NAMALWA (cell line): ENCODE data around the gene ST6GAL1.
A peak's percentile ranks its signal among the peaks of the same experiment; 100 is the strongest.
"Not testable (repeated sequence)": the region's sequence is repeated elsewhere in the genome, so short reads cannot be mapped to it uniquely, and the experiment has no call there.

Source experiments
- DNase-seq: peaks from one replicate; pipeline ENCODE4 v3.0.0-alpha.2; 2015; ENCODE audit warnings: low spot score

The ST6GAL1 gene

DNA sequence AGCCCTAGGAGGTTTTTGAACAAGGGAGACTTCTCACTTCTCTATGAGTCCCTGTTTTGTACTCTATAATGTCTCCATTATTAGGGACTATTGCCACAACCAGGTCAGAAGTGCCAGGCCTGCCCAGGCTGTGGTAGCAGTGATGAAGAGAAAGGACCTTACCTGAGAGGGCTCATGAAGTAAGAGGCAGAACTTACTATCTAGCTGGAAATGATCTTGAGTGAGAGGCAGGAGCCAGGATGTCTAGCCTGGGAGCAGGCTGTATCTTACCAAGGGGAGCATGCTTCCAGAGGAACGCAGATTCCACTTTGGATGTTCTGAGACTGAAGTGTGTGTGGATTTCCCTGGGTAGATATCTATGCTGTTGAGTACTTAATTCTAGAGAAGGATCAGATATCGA lies 115.7 kb downstream of the ST6GAL1 start:
- DNase-seq, result no peak

DNA sequence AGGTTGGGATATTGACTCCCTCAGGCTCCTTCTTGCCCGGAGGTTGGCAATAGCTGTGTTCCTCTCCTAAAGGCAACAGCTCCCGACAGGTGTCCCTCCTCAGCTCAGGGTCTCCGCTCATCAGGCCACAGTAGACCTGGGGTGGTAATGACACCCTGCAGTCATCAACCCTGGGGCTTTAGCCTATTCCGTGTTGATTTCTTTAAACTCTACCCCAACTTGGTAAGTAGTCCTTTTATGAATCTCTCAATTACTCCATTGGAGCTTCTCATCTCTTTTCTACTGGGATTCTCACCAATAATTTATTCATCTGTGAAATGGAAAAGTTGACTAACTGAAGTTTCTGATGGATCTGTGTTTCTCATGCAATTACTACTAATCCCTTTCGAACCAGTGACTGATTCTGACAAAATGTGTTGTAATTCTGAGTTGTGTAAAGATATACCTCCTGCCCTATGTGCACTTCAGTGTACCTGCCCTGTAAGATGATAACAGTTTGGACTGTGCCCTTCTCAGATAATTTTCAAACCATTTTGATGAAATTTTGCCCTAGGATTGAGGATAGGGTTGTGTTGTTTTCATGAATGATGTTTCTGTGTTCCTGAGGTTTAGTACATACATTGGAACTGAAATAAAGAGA lies 119.3 kb downstream of the ST6GAL1 start:
- no peak for DNase-seq

DNA sequence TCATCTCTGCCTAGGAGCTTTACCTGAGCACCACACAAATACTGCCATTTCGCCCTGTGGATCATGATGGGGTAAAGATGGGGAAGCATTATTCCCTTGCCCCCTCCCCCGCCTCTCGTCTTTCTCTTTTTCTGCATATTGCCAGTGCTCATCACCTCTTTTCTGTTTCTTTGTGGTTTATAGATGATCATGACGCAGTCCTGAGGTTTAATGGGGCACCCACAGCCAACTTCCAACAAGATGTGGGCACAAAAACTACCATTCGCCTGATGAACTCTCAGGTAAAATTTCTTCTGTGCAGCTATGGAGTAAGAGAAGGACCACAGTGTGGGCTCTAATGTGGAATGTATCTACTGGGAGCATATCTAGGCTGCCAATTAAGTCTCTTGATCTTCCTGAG lies 120.7 kb downstream of the ST6GAL1 start:
- DNase-seq, result no peak

DNA sequence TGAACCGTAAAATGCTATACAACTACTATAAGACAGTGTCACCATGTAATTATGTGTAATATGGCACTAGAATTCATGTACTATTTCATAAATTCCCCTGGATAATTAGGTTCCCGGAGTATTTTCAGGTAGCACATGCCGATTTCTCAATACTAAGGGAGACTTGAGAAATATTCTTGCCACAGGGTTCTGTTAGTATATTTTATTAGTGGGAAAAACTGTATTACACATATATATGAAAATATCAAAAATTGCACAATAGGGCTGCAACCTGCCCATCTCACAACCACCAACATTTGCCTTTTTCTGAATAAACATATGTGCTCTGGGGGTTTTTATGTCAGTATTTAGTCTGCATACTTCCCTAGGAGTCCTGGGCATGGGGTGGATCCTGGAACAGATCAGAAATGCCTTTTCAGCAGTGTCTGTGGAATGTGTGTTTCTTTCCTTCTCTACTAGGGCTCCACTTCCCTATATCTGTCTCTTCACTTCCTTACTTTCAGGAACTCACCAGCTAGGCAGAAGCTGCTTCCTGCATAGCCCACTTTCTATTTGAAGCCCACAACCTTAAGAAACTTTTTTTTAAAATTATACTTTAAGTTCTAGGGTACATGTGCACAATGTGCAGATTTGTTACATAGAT lies 121.5 kb downstream of the ST6GAL1 start:
- no peak for DNase-seq

DNA sequence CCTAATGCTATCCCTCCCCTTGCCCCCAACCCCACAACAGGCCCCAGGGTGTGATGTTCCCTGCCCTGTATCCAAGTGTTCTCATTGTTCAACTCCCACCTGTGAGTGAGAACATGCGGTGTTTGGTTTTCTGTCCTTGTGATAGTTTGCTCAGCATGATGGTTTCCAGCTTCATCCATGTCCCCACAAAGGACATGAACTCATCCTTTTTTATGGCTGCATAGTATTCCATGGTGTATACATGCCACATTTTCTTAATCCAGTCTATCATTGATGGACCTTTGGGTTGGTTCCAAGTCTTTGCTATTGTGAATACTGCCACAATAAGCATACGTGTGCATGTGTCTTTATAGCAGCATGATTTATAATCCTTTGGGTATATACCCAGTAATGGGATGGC lies 122.1 kb downstream of the ST6GAL1 start:
- not testable (repeated sequence) for DNase-seq

DNA sequence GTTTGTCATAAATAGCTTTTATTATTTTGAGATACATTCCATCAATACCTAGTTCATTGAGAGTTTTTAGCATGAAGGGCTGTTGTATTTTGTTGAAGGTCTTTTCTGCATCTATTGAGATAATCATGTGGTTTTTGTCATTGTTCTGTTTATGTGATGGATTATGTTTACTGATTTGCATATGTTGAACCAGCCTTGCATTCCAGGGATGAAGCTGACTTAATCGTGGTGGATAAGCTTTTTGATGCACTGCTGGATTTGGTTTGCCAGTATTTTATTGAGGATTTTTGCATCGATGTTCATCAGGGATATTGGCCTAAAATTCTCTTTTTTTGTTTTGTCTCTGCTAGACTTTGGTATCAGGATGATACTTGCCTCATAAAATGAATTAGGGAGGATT lies 124.1 kb downstream of the ST6GAL1 start:
- not testable (repeated sequence) for DNase-seq

DNA sequence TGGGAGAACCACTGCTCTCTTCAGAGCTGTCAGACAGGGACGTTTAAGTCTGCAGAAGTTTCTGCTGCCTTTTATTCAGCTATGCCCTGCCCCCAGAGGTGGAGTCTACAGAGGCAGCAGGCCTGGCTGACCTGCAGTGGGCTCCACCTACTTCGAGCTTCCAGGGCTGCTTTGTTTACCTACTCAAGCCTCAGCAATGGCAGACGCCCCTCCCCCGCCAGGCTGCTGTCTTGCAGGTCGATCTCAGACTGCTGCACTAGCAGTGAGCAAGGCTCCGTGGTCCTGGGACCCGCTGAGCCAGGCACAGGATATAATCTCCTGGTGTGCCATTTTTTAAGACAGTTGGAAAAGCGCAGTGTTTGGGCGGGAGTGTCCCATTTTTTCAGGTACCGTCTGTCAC lies 127.5 kb downstream of the ST6GAL1 start:
- DNase-seq, result not testable (repeated sequence)

DNA sequence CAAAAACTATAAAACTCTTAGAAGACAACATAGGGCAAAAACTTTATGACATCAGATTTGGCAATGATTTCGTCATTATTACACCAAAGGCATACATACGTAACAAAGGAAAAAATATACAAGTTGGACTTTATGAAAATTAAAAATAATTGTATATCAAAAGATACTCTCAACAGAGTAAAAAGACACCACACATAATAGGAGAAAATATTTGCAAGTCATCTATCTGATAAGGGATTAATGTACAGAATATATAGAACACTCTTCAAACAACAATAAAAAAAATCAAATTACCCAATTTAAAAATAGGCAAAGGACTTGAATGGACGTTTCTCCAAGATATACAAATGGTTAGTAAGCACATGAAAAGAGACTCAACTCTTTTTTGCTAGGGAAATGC lies 131.4 kb downstream of the ST6GAL1 start:
- no peak for DNase-seq

DNA sequence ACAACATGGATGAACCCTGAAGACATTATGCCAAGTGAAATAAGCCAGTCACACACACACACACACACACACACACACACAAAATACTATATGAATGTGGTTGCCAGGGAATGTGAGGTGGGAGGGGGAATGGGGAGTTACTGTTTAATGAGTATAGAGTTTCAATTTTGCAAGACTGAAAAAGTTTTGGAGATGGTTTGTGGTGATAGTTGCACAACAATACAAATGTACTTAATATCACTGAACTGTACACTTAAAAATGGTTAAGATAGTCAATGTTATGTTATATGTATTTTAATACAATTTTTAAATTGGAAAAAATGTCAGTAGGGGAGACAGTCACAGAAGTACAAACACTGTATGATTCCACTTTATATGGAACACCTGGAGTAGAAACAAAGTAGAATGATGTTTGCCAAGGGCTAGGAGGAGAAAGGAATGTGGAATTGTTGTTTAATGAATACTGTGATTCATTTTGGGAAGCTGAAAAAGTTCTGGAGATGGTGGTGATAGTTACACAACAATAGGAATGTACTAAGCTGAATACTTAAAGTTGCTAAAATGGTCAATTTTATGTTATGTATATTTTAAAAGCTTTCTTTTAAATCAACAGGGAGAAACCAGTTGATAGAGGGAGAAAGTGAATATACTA lies 132.3 kb downstream of the ST6GAL1 start:
- no peak for DNase-seq

DNA sequence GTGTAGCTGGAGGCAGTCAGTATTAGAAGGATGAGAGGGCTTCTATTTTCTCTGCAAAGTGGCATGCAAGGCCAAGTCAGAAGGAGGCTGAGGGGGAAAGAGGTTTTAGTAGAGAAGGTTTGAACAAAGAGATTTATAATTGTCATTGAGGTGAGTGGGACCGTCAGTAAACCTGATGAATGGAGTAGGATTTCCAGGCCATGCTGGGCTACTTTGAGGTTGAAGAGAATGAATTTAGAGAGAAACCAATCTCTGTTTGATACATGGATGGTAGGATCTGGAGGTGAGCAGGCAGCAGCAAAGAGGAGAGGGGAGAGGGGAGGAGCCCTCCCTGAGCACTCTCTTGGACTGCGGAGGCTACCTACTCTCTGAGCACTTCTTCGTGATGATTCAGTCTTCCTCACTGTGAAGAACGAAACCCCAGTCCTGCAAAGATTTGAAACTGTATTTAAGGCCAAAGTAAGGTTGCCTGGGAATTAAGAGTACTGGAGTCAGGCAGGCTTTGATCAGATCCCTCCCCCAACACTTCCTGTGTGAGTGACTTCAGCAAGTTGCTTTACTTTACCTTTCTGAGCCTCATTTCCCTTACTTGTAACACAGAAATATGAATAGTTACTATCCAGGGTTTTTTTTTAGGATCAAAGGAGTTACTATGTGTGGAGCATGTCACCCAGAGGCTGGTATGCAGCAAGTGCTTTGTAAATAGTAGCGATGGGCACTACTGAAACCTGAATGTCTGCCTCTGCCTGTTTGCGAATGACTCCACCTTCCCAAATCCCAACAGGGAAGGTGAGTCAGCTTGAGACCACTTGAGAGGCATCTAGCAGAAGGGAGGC lies 133.2 kb downstream of the ST6GAL1 start:
- peak; percentile 48 for DNase-seq

DNA sequence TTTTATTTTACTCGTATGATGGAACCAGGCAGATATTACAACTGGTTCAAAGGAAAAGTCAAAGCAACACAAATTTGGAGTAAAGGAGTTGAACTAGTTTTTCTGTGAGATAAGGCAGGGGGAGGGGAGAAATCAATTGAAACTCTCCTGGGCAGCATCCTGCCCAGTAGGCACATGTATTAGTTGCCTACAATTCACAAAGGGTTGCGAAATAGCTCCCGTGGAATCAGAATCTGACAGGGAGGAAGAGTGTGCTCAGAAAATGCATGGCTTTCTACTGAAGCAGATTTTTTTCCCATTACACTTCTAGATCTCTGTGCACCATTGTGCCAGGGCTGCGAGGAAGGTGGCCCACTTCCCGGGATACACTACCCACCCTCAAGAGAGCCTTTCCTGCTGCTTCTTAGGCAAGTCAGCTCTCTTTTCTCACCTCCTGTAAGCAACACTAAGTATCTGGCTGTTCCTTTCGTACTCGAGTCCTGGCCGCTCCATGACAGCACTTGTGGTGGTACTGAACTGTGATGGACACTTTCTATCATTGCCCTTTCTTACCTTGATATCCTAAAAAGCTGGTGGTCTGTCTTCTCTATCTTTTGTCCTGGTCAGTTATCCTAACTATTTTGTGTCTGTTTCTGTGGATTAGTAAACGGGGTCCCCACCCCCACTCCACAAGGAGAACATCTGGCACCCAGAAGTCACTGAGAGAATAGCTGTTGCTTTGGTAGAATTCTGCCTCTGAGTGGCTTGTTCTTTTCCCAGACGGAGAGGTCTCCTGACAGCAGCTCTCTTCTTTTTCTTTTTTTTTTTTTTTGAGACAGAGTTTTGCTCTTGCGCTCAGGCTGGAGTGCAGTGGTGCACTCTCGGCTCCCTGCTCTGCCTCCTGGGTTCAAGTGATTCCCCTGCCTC lies 134.1 kb downstream of the ST6GAL1 start:
- DNase-seq, result peak; percentile 64

DNA sequence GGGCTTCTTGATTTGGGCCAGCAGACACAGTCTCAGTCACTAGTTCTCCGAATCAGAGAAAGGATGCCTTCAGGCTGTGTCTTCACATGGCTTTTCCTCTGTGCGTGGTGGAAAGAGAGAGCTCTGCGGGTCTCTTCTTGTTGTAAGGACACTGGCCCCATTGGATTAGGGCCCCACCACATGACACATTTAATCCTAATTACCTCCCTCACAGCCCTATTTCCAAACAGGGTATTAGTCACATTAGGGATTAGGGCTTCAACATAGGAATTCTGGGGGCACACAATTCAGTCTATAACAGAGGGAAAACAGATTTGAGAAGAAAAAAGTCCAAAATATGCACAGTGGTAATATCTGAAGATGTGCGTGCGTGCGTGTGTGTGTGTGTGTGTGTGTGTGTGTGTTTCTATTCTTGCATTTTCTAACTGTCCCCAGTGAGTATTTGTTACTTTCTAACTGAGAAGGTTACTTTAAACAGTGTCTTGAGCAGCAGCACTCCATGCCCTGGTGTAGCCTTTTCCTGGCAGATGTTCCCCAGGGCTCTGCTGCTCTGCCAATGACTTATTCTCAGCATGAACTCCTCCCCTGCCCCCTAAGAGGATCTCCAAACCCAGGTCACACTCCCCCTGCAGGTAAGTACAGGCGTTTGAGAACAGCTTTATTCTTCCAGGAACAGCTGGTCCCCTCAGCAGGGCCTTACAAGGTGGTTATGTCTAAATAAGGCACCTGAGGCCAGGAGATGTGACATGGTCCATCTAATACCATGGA lies 136.1 kb downstream of the ST6GAL1 start:
- DNase-seq, result peak; percentile 92

DNA sequence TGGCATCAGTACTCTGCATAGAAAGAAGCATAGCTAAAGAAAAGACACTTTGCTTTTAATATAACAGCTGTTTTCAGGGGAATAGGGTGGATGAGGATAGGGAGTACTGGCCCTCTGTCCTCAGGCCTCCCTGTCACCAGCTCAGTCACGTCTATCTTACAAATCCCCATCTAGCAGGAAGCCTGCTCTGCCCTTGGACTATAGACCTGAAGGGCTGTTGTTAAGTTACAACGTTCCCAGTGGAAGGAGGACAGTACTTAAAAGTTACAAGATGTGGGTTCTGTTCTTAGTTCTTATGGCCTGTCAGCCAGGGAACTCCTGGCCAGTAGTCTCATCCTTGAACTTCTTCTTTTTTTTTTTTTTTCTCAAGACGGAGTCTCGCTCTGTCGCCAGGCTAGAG lies 138.5 kb downstream of the ST6GAL1 start:
- no peak for DNase-seq

DNA sequence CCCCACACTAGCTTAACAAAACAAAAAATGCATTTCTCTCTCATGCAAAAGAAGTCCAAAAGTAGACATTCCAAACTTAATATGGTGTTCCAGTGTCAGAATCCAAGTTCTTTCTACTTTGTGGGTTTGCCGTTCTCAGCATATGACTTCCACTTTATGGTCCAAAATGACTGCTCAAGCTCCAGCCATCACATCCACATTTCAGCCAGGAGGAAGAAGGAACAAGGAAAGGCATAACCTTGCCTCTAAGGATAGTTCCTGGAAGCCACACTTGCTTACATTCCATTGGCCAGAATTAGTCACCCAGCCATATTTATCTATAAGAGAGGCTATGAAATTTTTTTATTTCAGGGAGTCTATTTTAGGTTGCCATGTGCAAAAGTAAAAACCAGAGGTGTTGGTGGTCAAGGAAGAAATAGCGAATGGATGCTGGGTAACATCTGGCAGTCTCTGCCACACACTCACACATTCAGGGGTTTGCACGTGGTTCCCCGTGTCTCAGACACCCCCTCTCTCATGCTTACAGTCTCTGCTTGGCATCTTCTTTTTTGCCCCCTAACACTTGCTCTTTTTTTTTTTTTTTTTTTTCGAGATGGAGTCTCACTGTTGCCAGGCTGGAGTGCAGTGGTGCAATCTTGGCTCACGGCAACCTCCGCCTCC lies 139.7 kb downstream of the ST6GAL1 start:
- DNase-seq, result no peak

DNA sequence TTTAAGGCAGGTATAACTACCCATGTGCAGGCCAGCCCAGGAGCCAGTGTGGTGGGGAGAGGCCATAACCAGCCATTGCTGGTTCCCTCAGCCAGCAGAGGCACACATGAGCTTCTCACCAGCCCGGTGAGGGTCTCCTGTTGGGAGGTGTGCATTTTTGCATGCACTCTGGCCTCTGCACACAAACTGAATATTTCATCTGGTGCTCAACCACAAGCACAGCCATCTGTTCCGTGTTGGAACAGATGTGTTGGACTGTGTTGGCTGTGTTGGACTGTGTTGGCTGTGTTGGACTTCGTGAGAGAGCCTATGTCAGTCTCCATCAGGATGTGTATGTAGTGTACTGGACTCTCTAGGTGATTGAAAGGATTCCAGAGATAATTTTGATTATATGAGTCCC lies 141.8 kb downstream of the ST6GAL1 start:
- peak; percentile 76 for DNase-seq

DNA sequence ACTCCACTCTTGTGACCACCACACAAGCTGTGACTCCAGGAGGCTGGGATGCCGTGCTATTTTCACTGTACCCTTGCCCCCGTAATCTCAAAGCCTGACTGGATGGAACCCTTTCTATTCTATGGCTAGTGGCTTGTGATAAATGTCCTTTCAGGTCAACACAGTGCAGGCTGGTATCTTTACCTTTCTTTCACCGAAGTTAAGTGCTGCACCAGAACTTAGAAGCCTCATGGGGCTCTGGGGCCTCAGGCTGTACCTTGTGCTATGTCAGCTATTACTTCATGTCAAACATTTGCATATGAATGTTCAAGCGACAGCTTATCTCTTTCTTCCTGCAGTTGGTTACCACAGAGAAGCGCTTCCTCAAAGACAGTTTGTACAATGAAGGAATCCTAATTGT lies 142.2 kb downstream of the ST6GAL1 start:
- DNase-seq, result peak; percentile 72

DNA sequence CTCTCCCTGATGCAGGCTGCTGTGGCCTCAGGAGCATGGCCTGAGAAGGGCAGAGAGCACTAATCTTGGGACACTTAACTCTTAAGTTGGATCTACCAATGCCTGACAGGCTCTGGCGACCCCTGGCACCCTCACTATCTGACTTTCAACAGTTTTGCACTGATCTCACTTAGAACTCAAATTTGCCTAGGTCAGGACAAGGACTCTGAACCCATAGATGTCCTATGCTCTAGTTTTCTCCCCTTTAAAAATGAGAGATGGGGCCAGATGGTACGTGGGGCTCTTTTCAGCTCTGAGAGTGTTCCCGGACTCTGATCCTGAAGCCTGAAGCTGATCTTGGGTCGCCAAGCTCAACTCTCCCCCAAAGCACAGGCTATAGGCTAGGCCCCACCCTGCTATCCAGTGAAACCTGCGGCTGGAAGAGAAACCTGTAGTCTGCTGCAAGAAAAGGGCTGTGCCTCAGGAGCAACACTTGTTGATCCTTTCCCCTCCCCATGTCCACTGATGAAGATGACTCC lies 143.3 kb downstream of the ST6GAL1 start:
- no peak for DNase-seq

DNA sequence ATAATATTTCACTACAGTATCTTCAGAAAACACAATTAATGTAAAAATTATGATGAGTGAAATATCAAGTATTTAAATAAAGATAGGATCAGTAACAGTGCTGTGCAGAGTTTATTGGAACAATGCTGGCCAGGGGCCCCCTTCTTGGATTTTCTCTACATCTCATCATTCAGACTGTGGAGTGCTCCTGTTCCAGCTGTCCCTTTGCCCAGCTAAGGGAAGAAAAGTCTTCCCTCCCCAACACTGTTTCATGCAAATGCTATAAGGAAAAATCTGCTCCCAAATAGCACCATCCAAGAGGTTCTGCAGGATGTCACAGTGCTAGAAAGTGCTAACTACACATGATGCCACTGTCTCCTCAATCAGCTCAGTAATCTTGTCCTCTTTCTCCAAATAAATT lies 144.5 kb downstream of the ST6GAL1 start:
- no peak for DNase-seq

DNA sequence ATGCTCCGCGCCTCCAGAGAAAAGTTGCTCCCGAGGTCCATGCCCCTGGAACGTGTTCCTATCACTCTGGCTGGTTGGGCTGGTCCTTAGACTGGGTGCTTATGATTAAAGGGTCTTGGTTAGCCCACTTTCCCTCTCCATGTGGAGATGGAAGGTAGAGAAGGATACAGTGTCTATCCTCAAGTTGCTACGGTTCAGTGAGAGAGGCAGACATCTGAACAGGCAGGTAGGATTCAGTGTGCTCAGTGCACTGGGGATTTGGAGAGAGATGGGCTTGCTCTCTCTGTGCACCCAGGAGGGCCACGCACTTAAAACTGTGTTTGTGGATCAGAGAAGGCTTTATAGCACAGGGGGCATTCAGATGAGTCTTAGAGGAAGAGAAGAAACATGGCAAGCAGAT lies 146.0 kb downstream of the ST6GAL1 start:
- no peak for DNase-seq

DNA sequence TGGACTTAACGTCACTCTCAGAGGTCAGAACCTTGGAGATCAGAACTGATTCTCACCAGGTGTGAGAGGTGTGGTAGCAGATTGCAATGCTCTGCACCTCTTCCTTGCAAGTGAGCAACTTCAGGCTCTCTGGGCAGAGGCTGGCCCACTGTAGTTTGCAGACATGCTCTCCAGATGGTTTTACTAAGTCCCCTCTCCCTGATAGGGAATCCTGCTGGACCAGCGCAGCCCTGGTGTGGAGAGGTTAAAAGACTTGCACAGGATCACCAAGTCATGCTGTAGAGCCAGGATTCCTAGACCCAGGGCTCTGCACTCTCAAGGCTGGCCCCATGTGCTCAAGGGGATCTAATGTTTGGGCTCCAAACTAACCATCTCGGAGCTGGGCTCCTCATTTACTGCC lies 146.8 kb downstream of the ST6GAL1 start:
- no peak for DNase-seq
